Hematopoietic multipotent progenitor cell treated with erythropoietin and hydrocortisone succinate and interleukin-3 and kit ligand, for 17 days (in vitro differentiated cells): Measurements from ENCODE around the gene XIST.
"Not testable (repeated sequence)": the region's sequence is repeated elsewhere in the genome, so short reads cannot be mapped to it uniquely, and the experiment has no call there.

Experiments
- DNase-seq: peaks from one replicate; pipeline ENCODE4 v3.0.0-alpha.2; 2015; ENCODE audit warnings: low spot score

The XIST gene

DNA sequence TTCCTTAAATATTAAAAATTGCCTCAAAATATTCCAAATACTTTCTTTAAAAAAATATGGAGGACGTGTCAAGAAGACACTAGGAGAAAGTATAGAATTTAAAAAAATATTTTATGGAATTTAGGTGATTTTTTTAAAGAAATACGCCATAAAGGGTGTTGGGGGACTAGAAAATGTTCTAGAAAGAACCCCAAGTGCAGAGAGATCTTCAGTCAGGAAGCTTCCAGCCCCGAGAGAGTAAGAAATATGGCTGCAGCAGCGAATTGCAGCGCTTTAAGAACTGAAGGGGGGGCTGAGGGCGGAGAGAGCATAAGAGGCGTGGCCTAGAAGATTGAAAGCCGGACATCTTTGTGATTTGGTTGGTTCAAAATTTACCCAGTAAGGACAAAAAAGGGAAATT lies at the start of gene XIST:
Gene XIST (minus strand): TSS at position 248 of the 400 bp plus-strand sequence.
- no peak for DNase-seq

DNA sequence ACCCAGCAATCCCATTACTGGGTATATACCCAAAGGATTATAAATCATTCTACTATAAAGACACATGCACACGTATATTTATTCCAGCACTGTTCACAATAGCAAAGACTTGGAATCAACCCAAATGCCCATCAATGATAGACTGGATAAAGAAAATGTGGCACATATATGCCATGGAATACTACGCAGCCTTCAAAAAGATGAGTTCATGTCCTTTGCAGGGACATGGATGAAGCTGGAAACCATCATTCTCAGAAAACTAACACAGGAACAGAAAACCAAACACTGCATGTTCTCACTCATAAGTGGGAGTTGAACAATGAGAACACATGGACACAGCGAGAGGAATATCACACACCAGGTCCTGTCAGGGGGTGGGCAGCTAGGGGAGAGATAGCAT lies 45.8 kb upstream of the XIST start:
- not testable (repeated sequence) for DNase-seq

DNA sequence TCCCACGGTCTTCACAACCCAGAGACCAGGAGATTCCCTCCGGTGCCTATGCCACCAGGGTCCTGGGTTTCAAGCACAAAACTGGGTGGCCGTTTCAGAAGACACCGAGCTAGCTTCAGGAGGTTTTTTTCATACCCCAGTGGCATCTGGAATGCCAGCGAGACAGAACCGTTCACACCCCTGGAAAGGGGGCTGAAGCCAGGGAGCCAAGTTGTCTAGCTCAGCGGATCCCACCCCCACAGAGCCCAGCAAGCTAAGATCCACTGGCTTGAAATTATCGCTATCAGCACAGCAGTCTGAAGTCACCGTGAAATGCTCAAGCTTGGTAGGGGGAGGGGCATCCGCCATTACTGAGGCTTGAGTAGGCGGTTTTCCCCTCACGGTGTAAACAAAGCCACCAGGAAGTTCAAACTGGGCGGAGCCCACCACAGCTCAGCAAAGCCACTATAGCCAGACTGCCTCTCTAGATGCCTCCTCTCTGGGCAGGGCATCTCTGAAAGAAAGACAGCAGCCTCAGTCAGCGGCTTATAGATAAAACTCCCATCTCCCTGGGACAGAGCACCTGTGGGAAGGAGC lies 40.1 kb upstream of the XIST start:
- not testable (repeated sequence) for DNase-seq

DNA sequence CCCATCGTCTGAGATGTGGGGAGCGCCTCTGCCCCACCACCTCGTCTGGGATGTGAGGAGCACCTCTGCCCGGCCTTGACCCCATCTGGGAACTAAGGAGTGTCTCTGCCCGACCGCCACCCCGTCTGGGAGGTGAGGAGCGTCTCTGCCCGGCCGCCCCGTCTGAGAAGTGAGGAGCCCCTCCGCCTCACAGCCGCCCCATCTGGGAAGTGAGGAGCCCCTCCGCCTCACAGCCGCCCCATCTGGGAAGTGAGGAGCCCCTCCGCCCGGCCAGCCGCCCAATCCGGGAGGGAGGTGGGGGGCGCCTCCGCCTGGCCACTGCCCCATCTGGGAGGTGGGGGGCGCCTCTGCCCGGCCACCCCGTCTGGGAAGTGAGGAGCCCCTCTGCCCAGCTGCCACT lies 29.7 kb upstream of the XIST start:
- not testable (repeated sequence) for DNase-seq

DNA sequence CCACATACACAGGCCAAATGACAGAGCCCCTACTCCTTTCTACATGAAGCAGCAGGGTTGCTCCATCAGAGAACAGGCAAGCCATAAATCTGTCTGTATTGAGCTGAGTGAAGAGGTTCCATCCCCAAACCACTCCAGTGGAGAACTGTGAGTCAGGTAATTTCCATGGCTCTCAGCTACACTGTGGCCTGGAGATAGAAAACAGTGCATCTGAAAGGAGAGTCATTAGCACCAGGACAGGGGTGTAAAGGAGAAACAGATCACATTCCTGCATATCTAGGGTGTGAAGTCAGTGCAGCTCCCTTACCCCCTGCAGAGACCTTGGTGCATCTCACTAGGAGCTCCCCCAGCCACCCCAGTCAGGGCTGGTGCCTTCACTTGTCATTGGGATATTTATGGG lies 25.2 kb upstream of the XIST start:
- no peak for DNase-seq

DNA sequence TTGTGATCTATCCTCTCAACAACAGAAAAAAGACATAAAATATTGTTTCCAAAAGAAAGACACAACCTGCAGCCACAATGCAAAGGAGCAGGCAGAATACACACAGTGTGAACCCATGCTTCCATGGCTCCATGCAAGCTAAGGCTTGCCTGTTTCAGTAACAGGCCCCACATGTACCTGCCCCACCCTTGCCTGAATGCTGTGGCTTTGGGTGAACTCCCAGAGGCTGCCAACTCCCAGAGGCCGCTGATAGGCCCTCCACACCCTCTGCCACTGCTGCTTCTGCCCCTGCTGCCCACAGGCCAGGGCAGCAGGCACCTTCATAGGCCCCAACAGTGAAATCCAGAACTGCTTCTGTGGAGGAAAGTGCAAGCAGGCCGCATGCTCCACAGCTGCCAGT lies 24.4 kb upstream of the XIST start:
- no peak for DNase-seq

DNA sequence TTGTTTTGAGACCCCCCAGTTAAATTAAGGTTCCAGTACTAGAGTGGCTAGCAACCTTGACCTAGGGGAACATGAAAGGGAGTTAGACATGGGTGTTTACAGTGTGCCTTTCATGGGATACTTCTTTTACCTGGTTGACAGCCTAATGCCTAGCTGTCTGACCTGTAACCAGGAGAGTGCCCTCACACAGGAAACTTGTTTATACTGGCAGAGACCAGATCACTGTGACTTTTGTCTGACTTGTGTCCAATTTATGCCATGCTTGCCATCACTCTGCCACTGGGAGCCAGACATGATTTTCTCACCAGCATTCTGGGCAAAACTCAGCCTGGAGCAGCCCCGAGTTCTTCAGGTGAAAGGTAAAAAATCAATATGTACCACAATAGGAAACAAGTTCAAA lies 16.4 kb upstream of the XIST start:
- DNase-seq: no peak

DNA sequence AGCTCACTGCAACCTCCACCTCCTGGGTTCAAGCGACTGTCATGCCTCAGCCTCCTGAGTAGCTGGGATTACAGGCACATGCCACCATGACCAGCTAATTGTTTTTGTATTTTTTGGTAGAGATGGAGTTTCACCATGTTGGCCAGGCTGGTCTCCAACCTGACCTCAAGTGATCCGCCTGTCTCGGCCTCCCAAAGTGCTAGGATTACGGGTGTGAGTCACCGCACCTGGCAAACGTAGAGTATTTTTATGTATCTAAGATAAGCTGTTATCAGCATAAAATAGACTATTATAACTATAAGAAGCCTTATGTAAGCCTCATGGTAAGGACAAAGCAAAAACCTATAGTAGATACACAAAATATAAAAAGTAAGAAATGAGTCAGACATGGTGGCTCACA lies 14.6 kb upstream of the XIST start:
- DNase-seq: no peak

DNA sequence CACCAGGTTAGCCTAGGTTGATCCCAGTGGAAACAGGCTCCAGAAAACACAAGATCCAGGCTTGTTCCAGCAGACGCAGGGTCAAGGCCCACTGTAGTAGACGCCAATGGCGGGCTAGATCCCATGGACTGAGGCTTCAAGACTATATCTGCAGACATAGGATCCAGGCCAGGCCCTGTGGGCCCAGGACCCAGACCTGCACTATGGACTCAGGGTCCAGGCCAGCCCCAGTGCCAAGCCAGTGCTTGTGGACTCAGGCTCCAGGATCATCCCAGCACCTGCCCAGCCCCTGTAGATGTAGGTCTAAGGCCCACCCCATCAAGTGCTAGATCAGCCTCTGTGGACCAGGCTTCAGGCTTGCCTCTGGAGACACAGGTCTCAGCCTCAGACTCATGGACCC lies 11.3 kb upstream of the XIST start:
- no peak for DNase-seq

DNA sequence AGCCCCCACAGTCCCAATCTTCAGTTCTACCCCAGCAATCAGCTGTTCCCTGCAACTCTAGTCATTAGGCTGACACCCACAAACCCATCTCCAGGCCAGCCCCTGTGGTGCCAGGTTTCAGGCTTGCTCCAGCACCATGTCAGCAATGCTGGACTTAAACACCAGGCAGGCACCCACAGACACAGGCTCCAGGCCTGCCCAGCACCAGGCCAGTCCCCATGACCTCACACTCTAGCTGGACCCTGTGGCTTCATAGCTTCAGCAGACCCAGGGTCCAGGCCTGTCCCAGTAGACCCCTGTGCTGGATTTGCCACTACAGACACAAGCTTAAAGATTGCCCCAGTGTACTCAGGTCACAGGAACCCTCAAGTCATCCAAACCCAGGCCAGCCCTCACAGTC lies 10.8 kb upstream of the XIST start:
- DNase-seq: no peak

DNA sequence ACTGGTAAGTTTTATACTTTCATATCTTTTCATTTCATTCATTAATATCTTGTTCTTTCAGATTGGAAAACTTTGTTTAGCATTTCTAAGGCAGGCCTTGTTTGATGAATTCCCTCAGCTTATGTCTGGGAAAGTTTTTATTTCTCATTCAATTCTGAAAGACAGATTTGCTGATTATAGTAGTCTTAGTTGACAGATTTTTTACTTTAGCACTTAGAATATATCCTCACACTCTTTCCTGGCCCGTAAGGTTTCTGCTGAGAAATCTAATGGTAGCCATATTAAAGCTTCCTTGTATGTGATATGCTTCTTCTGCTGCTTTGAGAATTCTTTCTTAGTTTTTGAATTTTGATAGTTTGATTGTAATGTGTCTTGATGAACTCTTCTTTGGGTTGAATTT lies 7.1 kb upstream of the XIST start:
- DNase-seq: no peak

DNA sequence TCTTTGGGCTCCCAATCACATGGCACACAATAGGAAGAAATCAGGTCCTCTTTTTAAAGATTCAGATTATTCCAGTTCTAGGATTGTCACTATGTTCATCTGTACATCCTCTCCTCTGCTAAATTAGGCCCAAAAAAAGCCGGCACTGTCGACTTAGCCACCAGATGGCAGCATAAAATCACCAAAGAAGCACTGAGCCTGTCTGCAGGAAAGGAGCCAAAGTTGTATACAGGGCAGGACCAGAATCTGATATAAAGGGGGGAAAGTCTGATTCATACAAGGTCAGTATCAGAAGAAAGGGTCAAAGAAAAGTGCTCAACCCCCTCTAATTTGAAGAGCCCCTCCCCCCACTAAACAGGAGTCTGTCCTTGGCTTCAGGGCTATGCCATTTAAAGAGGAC lies 3.0 kb upstream of the XIST start:
- peak; percentile 51 for DNase-seq

DNA sequence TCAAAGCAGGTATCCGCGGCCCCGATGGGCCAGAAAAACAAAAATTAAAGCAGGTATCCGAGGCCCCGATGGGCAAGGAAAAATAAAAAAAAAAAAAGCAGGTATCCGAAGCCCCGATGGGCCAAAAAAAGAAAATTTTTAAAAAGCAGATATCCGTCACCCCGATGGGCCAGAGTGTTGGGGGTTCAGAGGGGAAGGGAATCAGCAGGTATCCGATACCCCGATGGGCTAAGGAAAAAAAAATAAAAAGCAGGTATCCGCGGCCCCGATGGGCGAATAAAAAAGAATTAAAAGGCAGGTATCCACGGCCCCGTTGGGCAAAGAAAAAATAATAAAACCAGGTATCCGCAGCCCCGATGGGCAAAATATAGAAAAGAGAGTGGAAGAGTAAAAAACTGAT lies 492 bp downstream of the XIST start:
- DNase-seq: no peak

DNA sequence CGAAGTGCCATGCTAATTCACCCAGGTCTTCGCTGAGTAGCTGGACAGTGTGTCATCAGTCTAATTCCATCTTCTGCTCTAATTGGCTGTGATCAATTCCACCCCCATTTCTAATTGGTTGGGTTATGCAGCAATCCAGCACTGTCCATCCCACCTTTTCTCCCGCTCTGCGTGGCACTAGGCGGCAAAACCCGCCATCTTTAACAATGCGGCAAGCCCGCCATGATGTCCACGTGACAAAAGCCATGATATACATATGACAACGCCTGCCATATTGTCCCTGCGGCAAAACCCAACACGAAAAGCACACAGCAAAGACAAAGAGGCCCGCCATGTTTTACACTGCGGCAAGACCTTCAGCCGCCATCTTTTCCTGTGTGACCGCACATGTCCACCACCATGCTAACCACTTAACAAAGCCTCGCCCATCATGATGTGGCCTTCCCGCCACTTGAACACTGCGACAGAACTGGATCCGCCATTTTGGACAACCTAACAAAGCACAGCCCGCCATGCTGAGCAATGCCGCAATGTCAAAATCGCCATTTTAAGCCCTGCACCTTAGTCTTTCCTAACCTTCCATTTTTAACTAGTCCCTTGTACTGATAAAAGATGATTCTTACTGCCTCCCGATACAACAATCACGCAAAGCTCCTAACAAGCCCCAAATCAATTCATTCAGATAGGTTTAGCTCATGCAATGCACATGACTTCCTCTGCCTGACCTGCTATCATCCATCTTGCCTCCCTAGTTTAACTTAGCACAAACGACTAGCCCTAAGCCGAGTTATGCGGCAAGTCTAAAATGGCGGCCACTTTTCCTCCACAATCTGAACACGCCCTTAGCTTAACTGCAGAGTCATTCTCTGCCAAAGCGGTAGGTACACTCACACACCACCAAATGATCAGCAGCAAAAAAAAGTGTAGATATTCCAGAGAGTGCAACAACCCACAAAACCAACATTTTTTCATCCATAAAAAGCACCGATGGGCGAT lies 1.2 kb downstream of the XIST start:
- no peak for DNase-seq

DNA sequence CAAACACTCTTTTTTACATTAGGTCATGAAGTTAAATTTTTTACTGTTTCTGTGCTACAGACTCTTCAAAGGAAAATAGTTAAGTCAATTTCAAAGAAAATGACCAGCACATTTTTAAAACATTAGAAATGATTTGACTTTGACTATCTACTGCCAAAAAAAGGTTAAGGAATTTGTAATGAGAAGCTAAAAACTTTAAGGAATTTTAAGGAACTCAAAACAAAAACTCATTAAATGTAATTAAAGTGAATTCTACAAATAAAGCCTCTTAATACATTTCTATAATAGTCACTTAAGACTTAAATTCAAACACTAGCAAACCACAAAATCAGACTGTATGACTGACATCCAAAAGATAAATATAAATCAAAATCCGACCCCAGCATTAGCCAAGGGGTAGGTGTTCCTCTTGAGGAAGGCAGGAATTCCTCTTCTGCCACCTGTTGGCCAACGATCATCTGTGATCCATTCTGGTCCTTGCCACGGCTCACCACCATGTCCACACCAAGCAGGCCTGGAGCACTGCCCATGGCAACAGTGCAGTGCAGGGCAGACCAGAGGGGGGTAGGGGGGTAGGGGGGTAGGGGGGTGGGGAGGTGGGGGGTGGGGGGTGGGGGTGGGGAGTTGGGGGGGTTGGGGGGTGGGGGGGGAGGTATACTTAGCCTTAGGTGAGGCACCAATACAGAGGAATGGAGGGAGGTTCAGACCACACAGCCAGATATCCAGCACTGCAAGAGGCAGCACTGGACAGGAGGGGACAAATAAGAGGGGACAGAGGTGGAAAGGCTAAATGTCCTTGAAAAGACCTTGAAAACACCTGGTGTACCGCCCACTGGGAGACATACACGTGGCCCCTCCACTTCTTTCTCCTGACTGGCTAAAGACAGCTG lies 2.1 kb downstream of the XIST start:
- no peak for DNase-seq

DNA sequence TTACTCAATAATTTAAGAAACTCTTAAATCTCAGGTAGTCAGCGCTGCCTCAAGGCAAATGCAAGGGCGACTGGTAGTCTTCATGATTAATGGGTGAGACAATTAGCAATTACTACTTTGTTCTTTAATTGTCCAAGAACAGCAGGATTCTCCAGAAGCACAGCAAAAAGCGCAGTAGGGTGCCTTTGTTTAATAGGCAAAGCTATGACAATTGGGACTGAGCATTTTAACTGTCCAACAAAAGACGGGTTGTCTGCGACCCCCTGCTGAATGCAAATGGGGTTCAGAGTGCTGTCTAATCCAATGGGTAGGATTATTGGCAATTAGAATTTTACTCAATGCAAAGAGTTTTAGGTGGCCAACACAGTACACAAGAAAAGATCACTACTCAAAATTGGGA lies 3.4 kb downstream of the XIST start:
- DNase-seq: no peak

DNA sequence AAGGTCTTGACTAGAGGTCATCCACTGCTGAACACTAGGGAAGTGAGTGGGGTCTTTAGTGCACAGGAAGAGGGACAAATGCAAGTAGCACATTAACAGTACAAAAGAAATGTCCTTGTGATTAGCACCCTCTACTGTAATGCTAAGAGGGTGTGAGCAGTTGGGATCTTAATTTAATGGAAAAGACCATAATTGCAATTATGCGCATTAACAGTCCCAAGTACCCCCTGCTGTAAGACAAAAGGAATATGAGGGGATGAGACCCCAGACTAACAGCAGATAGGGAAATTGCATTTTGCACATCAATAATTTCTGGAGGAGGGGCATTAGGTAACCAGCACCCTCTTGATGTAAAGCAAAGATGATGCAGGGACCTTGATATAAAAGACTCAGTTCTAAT lies 4.5 kb downstream of the XIST start:
- DNase-seq: no peak

DNA sequence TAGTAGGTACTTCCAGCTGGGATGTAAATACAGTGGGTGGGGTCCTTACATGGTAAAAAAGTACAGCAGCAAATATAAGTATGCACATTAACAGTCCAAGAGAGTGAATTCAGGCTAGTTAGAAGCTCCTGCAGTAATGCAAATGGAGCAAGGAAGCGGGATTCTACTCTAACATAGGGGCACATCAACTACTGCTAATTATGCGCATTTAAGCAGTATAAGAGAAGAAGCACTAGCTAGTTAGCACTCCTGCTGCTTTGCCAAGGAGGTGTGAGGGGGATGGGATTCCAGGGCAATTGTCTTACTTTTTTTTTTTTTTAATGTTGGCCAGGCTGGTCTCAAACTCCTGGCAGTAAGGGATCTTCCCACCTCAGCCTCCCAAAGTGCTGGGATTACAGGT lies 5.4 kb downstream of the XIST start:
- DNase-seq: no peak

DNA sequence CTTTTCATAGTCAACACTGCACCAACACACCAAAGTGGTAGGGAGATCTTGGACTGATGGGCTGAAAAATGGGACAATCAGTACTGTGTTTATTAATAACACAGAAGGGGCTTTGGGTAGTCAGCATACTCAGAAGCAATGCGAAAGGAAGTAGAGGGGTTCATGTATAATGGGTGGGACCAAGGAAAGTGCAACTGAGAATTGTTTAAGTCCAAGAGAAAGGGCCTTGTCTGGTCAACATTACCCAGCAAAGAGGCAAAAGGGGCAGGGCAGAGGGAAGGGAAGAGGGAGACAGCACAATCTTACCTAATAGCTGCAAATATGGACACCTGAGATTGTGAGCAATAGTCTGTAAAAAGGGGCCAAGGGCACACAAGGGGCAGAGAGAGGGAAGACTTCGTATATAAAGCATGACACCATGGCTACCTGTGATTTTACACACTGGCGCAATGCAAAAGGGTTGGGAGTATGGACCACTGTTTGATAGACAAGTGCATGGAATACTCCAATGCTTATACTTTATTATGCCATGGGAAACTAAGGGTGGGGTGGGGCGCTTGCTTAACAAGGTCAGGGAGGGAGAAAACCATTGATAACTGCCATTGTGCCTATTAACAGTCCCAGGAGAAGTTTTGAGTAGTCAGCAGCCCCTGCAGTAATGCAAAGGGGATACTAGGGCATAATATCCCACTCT lies 9.8 kb downstream of the XIST start:
- no peak for DNase-seq

DNA sequence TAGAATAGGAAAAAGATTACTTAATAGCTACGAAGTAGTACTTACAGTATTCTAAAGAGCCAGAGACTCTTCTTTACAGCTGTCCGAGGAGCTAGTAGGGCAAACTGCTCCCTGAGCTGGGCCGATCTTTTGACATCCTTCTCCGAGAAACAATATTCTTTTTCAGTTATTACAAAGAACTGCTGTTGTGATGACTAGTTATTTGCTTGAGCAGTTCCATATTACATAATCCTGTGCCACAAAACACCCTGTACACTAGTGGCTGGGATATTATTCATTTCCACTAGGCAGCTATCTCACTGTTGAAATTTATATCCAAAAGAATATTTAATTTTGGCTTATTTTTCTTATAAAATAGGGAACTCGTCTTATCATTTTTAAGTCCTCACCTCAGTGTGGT lies 11.2 kb downstream of the XIST start:
- DNase-seq: no peak

DNA sequence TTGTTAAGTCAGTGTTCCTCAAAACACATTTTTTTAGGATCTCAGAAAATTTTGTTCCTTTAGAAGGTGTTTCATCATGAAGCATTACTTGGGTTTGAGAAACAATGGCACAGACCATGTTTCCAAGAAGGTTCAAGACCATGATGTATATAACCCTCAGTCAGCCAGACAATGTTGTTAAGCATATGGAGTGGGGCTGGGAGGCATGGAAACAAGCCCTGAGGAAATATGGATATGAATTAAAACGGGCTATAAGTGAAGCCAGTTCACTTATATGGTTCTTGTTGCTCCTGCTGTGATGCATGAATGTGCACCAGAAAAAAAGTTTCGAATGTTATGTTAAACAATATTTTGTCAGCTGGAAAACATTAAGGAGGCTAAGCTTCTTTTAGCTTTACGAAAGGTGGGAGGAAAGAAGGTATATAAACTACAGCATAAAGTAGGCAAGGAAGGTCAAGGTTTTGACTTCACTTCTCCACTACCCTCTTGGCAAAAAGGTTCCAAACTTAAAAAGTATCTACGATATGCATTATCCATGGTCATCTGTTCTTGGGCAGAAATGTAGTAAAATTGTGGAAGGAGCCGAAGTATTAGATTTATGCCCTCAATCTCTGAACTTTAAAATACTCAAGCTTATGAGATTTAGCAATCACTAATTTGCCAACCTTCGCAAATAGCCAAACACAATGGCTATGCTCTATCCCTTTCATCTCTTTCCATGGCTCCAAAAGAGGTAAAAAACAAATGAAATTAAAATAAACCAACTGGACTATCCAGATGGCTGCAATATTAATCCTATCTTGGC lies 12.2 kb downstream of the XIST start:
- DNase-seq: no peak
